ENCODE data around the gene HTR2A. TPM values are rescaled to one million over a fixed set of nuclear protein-coding genes. Genes with fewer than 3 reads are reported as not detected.

The HTR2A gene
- total RNA-seq, 2 experiments from 2014 or later: not detected

GRCh38 chr13:46846726-46847125 lies 50.1 kb downstream of the HTR2A start:
- DNase-seq: no peak
- H3K36me3 Mint-ChIP-seq (ENCODE audit: low read depth): no peaks in the 10 kb centered on the region
- no peak for ATAC-seq
- H3K9me3 Mint-ChIP-seq: no peaks in the 10 kb centered on the region
- ChIA-PET CTCF (interaction anchor here (1.3 kb wide), 1 partner anchor 11 kb away, joined by 3 read pairs; no protein-coding TSS in a partner anchor), POLR2A (no interaction called here)
- intact Hi-C loops (cut with micrococcal nuclease): no loop called here
- TF ChIP-seq CTCF (IDR thresholded peaks at IDR 0.05): no peak
- peaks cover 8% of the 10 kb centered on the region for H3K27me3 Mint-ChIP-seq
- H3K4me1 Mint-ChIP-seq (ENCODE audit: low read depth): no peaks in the 10 kb centered on the region
- no peak overlapping the region for H3K4me3 Mint-ChIP-seq
- no peak overlapping the region for H3K27ac Mint-ChIP-seq

GRCh38 chr13:46845146-46845545 lies 51.7 kb downstream of the HTR2A start:
- DNase-seq (no peak), ATAC-seq (no peak)
- Mint-ChIP-seq H3K9me3 (no peaks in the 10 kb centered on the region), H3K36me3 (ENCODE audit: low read depth) (no peaks in the 10 kb centered on the region), H3K4me1 (ENCODE audit: low read depth) (no peaks in the 10 kb centered on the region), H3K27ac (no peak overlapping the region), H3K4me3 (no peak overlapping the region), H3K27me3 (peaks cover 6% of the 10 kb centered on the region)
- CTCF ChIA-PET: no interaction called here
- intact Hi-C loops (cut with micrococcal nuclease): no loop called here
- POLR2A ChIA-PET: no interaction called here
- TF ChIP-seq CTCF (IDR thresholded peaks at IDR 0.05): no peak

- Mint-ChIP-seq H3K4me1 (ENCODE audit: low read depth) (no peaks in the 10 kb centered on the region), H3K36me3 (ENCODE audit: low read depth) (no peaks in the 10 kb centered on the region), H3K9me3 (no peaks in the 10 kb centered on the region), H3K27me3 (peaks cover 6% of the 10 kb centered on the region), H3K4me3 (no peak overlapping the region), H3K27ac (no peak overlapping the region)
- ATAC-seq (no peak), DNase-seq (no peak)
- intact Hi-C loops (cut with micrococcal nuclease): no loop called here
- no peak for TF ChIP-seq CTCF (IDR thresholded peaks at IDR 0.05)
- CTCF ChIA-PET: no interaction called here
- POLR2A ChIA-PET: no interaction called here
Measured at GRCh38 chr13:46844431-46844830, 52.4 kb downstream of the HTR2A start.

- DNase-seq (no peak), ATAC-seq (no peak)
- H3K4me1 Mint-ChIP-seq (ENCODE audit: low read depth): no peaks in the 10 kb centered on the region
- ChIA-PET POLR2A (no interaction called here), CTCF (interaction anchor here (0.7 to 1.8 kb wide), 2 partner anchors 8 to 279 kb away, joined by 3 to 8 read pairs; no protein-coding TSS in a partner anchor)
- H3K36me3 Mint-ChIP-seq (ENCODE audit: low read depth): no peaks in the 10 kb centered on the region
- no peak for TF ChIP-seq CTCF (IDR thresholded peaks at IDR 0.05)
- intact Hi-C loops (cut with micrococcal nuclease): no loop called here
- peaks cover 6% of the 10 kb centered on the region for H3K27me3 Mint-ChIP-seq
- no peak overlapping the region for H3K4me3 Mint-ChIP-seq
- H3K9me3 Mint-ChIP-seq: no peaks in the 10 kb centered on the region
- no peak overlapping the region for H3K27ac Mint-ChIP-seq
Measured at GRCh38 chr13:46839399-46839798, 57.5 kb downstream of the HTR2A start.

GRCh38 chr13:46834657-46835056 lies 62.2 kb downstream of the HTR2A start:
- Mint-ChIP-seq H3K27ac (no peak overlapping the region), H3K27me3 (no peaks in the 10 kb centered on the region), H3K4me1 (ENCODE audit: low read depth) (no peaks in the 10 kb centered on the region), H3K9me3 (no peaks in the 10 kb centered on the region), H3K4me3 (no peak overlapping the region), H3K36me3 (ENCODE audit: low read depth) (no peaks in the 10 kb centered on the region)
- no peak for TF ChIP-seq CTCF (IDR thresholded peaks at IDR 0.05)
- intact Hi-C loops (cut with micrococcal nuclease): loop anchor here (5.0 kb wide), 1 partner anchor 938 kb away; no protein-coding TSS in a partner anchor
- DNase-seq: no peak
- ATAC-seq: no peak
- CTCF ChIA-PET: no interaction called here
- POLR2A ChIA-PET: no interaction called here
